Body of pancreas (tissue), 4 donors: ENCODE results near the gene MYO15A. TPM values are rescaled to one million over a fixed set of nuclear protein-coding genes. Genes with fewer than 3 reads are reported as not detected.

ENCODE experiments used
- ATAC-seq: fragments of 150-250 bp; one replicate; pipeline ENCODE4 v1.9.1; 2016
- DNase-seq, 4 donors: peaks; one replicate each; pipeline ENCODE4 v3.0.0-alpha.2; 2019
- H3K27ac ChIP-seq, 4 donors: fragments of 200-600 bp; sonication (generic); 1 replicate in 3 of 4; 2 replicates in 1 of 4; pipeline versions ENCODE4 v1.5.1 to v1.6.1; 2016 to 2019; ENCODE audit warnings: mild to moderate bottlenecking in 1 of 4, mixed read lengths in 1 of 4, moderate library complexity in 1 of 4
- H3K27me3 ChIP-seq, 2 donors: fragments of 200-600 bp; sonication (generic); one replicate each; pipeline ENCODE4 v1.6.0; 2016; ENCODE audit warnings: mild to moderate bottlenecking in 1 of 2
- H3K36me3 ChIP-seq, 2 donors: fragments of 200-600 bp; sonication (generic); replicated peaks in 1 of 2; 2 replicates each; pipeline ENCODE4 v1.5.1; 2016; ENCODE audit warnings: low read depth in 2 of 2; ENCODE audit not compliant: insufficient read depth in 1 of 2
- H3K4me1 ChIP-seq: fragments of 200-600 bp; sonication (generic); one replicate; pipeline ENCODE4 v1.6.0; 2016
- H3K4me3 ChIP-seq, 2 donors: fragments of 200-600 bp; sonication (generic); 1 replicate in 1 of 2; 2 replicates in 1 of 2; pipeline ENCODE4 v1.5.1; 2016 to 2019
- H3K9me3 ChIP-seq, 3 donors: fragments of 200-600 bp; sonication (generic); 1 replicate in 2 of 3; 2 replicates in 1 of 3; pipeline ENCODE4 v1.5.1; 2016
- CTCF ChIP-seq, 7 experiments: fragments of 450-650 bp in 4 of 7; fragments of 200-600 bp in 3 of 7; sonication (generic) in 3 of 7; IDR thresholded peaks; one replicate each; pipeline ENCODE4 v1.5.1; 2016 to 2019; ENCODE audit warnings: antibody characterized with exemption in 7 of 7
- POLR2A ChIP-seq, 3 donors: fragments of 450-650 bp; IDR thresholded peaks; one replicate each; pipeline ENCODE4 v1.6.1; 2016; ENCODE audit warnings: antibody characterized with exemption in 3 of 3, mild to moderate bottlenecking in 2 of 3
- WGBS, 2 donors: methylation state at CpG; one replicate each; pipeline ENCODE4 v1.1.5; 2017; 5-methylcytosine and 5-hydroxymethylcytosine counted together
- intact Hi-C: fragments of 100-400 bp; cut with DNase I; formaldehyde crosslinking; loops from one replicate; pipeline ENCODE4 v1.15.1; 2023
- total RNA-seq, 2 donors: library from RNA; depleted of rRNA; stranded (reverse); fragments of >200 nt; gene quantifications; one replicate each; pipeline ENCODE4 v1.1.0, GENCODE V29; 2016

Gene MYO15A
- total RNA-seq, 2 donors from 2014 or later, result under 0.01 to 1.3 TPM

GRCh38 chr17:18139949-18140348 lies 31.4 kb downstream of the MYO15A start:
- 68 to 78% methylated on average over 3 of the region's 3 CpGs for WGBS, 2 donors
- intact Hi-C loops, result no loop called here
- no peak overlapping the region for H3K27ac ChIP-seq
- peaks cover 6% of the 10 kb centered on the region for H3K4me1 ChIP-seq
- no peaks in the 10 kb centered on the region for H3K36me3 ChIP-seq
- ATAC-seq (no peak), DNase-seq (no peak)
- H3K27me3 ChIP-seq, result no peaks in the 10 kb centered on the region
- H3K9me3 ChIP-seq, result no peaks in the 10 kb centered on the region
- no peak for TF ChIP-seq CTCF (IDR thresholded peaks at IDR 0.05)
- TF ChIP-seq POLR2A (IDR thresholded peaks at IDR 0.05), result no peak
- H3K4me3 ChIP-seq, result no peak overlapping the region

GRCh38 chr17:18140648-18141047 lies 32.1 kb downstream of the MYO15A start:
- H3K27ac ChIP-seq, result no peak overlapping the region
- H3K9me3 ChIP-seq, result no peaks in the 10 kb centered on the region
- no peaks in the 10 kb centered on the region for H3K36me3 ChIP-seq
- no peaks in the 10 kb centered on the region for H3K27me3 ChIP-seq
- DNase-seq (no peak), ATAC-seq (no peak)
- no peak for TF ChIP-seq CTCF (IDR thresholded peaks at IDR 0.05)
- no peak for TF ChIP-seq POLR2A (IDR thresholded peaks at IDR 0.05)
- 65 to 77% methylated on average over 3 of the region's 3 CpGs for WGBS, 2 donors
- H3K4me1 ChIP-seq, result peaks cover 6% of the 10 kb centered on the region
- intact Hi-C loops, result no loop called here
- H3K4me3 ChIP-seq, result no peak overlapping the region

GRCh38 chr17:18141210-18141803 lies 32.8 kb downstream of the MYO15A start:
- DNase-seq, result peak in 3 of 4 donors; percentile 33 to 58 (median 42)
- no peak overlapping the region for H3K27ac ChIP-seq
- no peak overlapping the region for H3K4me3 ChIP-seq
- H3K4me1 ChIP-seq, result peaks cover 6% of the 10 kb centered on the region
- H3K9me3 ChIP-seq, result no peaks in the 10 kb centered on the region
- no peaks in the 10 kb centered on the region for H3K27me3 ChIP-seq
- peak; percentile 21 to 80 (median 59) for TF ChIP-seq CTCF (IDR thresholded peaks at IDR 0.05)
- TF ChIP-seq POLR2A (IDR thresholded peaks at IDR 0.05), result no peak
- WGBS, 2 donors, result 19 to 23% methylated on average over 6 to 9 of the region's 9 CpGs
- H3K36me3 ChIP-seq, result no peaks in the 10 kb centered on the region
- ATAC-seq, result peak; percentile 68
- intact Hi-C loops, result no loop called here

- intact Hi-C loops, result no loop called here
- H3K27me3 ChIP-seq, result no peaks in the 10 kb centered on the region
- TF ChIP-seq CTCF (IDR thresholded peaks at IDR 0.05) (no peak), POLR2A (IDR thresholded peaks at IDR 0.05) (no peak)
- no peaks in the 10 kb centered on the region for H3K36me3 ChIP-seq
- ATAC-seq (no peak), DNase-seq (no peak)
- no peaks in the 10 kb centered on the region for H3K9me3 ChIP-seq
- no peak overlapping the region for H3K27ac ChIP-seq
- 83 to 96% methylated on average over 3 of the region's 3 CpGs for WGBS, 2 donors
- H3K4me1 ChIP-seq, result peaks cover 6% of the 10 kb centered on the region
- H3K4me3 ChIP-seq, result no peak overlapping the region
Measured at GRCh38 chr17:18142417-18142816, 33.9 kb downstream of the MYO15A start.
